K562 (cell line): Measurements from ENCODE around the gene NR3C2. TPM values are rescaled to one million over a fixed set of nuclear protein-coding genes. Genes with fewer than 3 reads are reported as not detected.

Experiments used
- ATAC-seq: fragments of 200-7000 bp; cut with Tn5 transposase; 3 replicates; pipeline ENCODE4 v1.9.1; 2020; ENCODE audit warnings: moderate library complexity
- BruUV-seq: library from RNA; stranded (reverse); fragments of 400-500 nt; replicated peaks from 2 replicates; lab custom pipeline; 2021; lab: Mats Ljungman, UMichigan
- CTCF ChIA-PET: fragments of 300-600 bp; formaldehyde crosslinking; extraction: SDS; loops from one replicate; lab custom pipeline; 2021; ENCODE audit warnings: low intra/inter-chr PET ratio; lab: Yijun Ruan, JAX
- POLR2A ChIA-PET: fragments of 300-600, 350-650 bp; sonication (Branson Sonifier 250); formaldehyde crosslinking; extraction: SDS; loops from one replicate; lab custom pipeline; 2021; ENCODE audit warnings: antibody characterized with exemption, inconsistent platforms; lab: Yijun Ruan, JAX
- DNase-seq, 4 experiments: peaks; one replicate each; pipeline versions ENCODE4 v3.0.0 to v3.0.0-alpha.2; 2011 to 2018; ENCODE audit warnings: low spot score in 3 of 4, mixed read lengths in 3 of 4; ENCODE audit errors: extremely low read depth in 1 of 4
- FAIRE-seq: peaks from 2 replicates; lab custom pipeline; 2011; peaks lifted over from hg19 to GRCh38; lab: Jason Lieb, UNC
- H2AFZ ChIP-seq: 2 replicates; pipeline ENCODE4 v1.6.0; 2011; ENCODE audit warnings: low read depth, low read length, control low read depth, inconsistent platforms
- H3K27ac ChIP-seq: fragments of 200-600 bp; 3 replicates; pipeline ENCODE4 v1.8.0; 2011; ENCODE audit warnings: low read depth, mild to moderate bottlenecking, control low read depth, inconsistent platforms, low read length, moderate library complexity, mixed read lengths; ENCODE audit errors: extremely low read depth
- H3K27me3 ChIP-seq, 2 experiments: fragments of 300-600 bp in 1 of 2; 2 replicates in 1 of 2; 3 replicates in 1 of 2; pipeline versions ENCODE4 v1.6.0 to v1.8.0; 2011; ENCODE audit warnings: inconsistent platforms in 2 of 2, low read length in 2 of 2, mild to moderate bottlenecking in 1 of 2, mixed read lengths in 1 of 2, moderate library complexity in 1 of 2; ENCODE audit not compliant: control insufficient read depth in 2 of 2, insufficient read depth in 2 of 2
- H3K36me3 ChIP-seq: fragments of 300-600 bp; 3 replicates; pipeline ENCODE4 v1.8.0; 2011; ENCODE audit warnings: mild to moderate bottlenecking, low read length, inconsistent platforms; ENCODE audit not compliant: control insufficient read depth, insufficient read depth
- H3K4me1 ChIP-seq, 2 experiments: fragments of 200-600 bp in 1 of 2; replicated peaks in 1 of 2; 2 replicates in 1 of 2; 3 replicates in 1 of 2; pipeline versions ENCODE4 v1.5.1 to v1.8.0; 2011; ENCODE audit warnings: inconsistent platforms in 2 of 2, low read length in 2 of 2, mild to moderate bottlenecking in 1 of 2, mixed read lengths in 1 of 2, moderate library complexity in 1 of 2; ENCODE audit not compliant: control insufficient read depth in 2 of 2, insufficient read depth in 2 of 2
- H3K4me2 ChIP-seq: 2 replicates; pipeline ENCODE4 v1.6.1; 2011; ENCODE audit warnings: low read length, control low read depth, inconsistent platforms, mixed read lengths; ENCODE audit not compliant: insufficient read depth
- H3K4me3 ChIP-seq: fragments of 200-600 bp; sonication (generic), shearing (Covaris generic); 2 replicates; pipeline ENCODE4 v1.5.1; 2016; ENCODE audit warnings: control low read depth, inconsistent platforms
- H3K79me2 ChIP-seq: fragments of 200-600 bp; 3 replicates; pipeline ENCODE4 v1.8.0; 2011; ENCODE audit warnings: low read length, inconsistent platforms; ENCODE audit not compliant: control insufficient read depth, insufficient read depth
- H3K9ac ChIP-seq, 2 experiments: 2 replicates each; pipeline versions ENCODE4 v1.6.0 to v1.6.1; 2011; ENCODE audit warnings: low read depth in 2 of 2, low read length in 2 of 2, control low read depth in 1 of 2, inconsistent platforms in 1 of 2, mild to moderate bottlenecking in 1 of 2, mixed read lengths in 1 of 2; ENCODE audit not compliant: insufficient read depth in 1 of 2
- H3K9me1 ChIP-seq: one replicate; pipeline ENCODE4 v1.6.0; 2011; ENCODE audit warnings: inconsistent platforms, mild to moderate bottlenecking, low read length, moderate library complexity; ENCODE audit not compliant: control insufficient read depth, insufficient read depth
- H3K9me3 ChIP-seq: replicated peaks from 2 replicates; pipeline ENCODE4 v1.5.1; 2011; ENCODE audit warnings: low read depth, low read length, inconsistent platforms; ENCODE audit not compliant: control insufficient read depth, insufficient read depth
- H4K20me1 ChIP-seq: replicated peaks from 2 replicates; pipeline ENCODE4 v1.6.1; 2011; ENCODE audit warnings: low read length, inconsistent platforms, mixed read lengths; ENCODE audit not compliant: control insufficient read depth, insufficient read depth
- C11orf30 ChIP-seq: fragments of 450-650 bp; IDR thresholded peaks from 2 replicates; pipeline ENCODE4 v1.6.1; 2016; ENCODE audit warnings: low read depth, mild to moderate bottlenecking
- CHCHD3 ChIP-seq: fragments of 250-450 bp; sonication (Bioruptor Pico); IDR thresholded peaks from 2 replicates; pipeline ENCODE4 v2.1.2; 2022; ENCODE audit warnings: mild to moderate bottlenecking
- MCM5 ChIP-seq: fragments of 450-650 bp; IDR thresholded peaks from 2 replicates; pipeline ENCODE4 v1.6.1; 2016; ENCODE audit warnings: low read depth
- PHB2 ChIP-seq: fragments of 450-650 bp; IDR thresholded peaks from 2 replicates; pipeline ENCODE4 v1.6.1; 2017; ENCODE audit warnings: low read depth
- SMAD4 ChIP-seq: fragments of 250-450 bp; sonication (Bioruptor Pico); conservative IDR thresholded peaks from 2 replicates; pipeline ENCODE4 v1.8.0; 2021; ENCODE audit warnings: inconsistent platforms, mild to moderate bottlenecking, moderate library complexity
- SP1 ChIP-seq: sonication (generic); formaldehyde crosslinking; IDR thresholded peaks from 2 replicates; pipeline ENCODE4 v1.8.1; 2022; ENCODE audit warnings: mild to moderate bottlenecking, missing genetic modification reagents
- SRF ChIP-seq, 2 experiments: fragments of 250-450, 450-650 bp in 1 of 2; sonication (Bioruptor Pico) in 1 of 2; sonication (generic) in 1 of 2; formaldehyde crosslinking; IDR thresholded peaks; 2 replicates each; pipeline versions ENCODE4 v1.5.0 to v1.5.1; 2020 to 2022; ENCODE audit warnings: mild to moderate bottlenecking in 1 of 2, missing genetic modification reagents in 1 of 2
- ZNF232 ChIP-seq: sonication (generic); formaldehyde crosslinking; IDR thresholded peaks from 2 replicates; pipeline ENCODE4 v1.8.0; 2022; ENCODE audit warnings: mild to moderate bottlenecking, missing genetic modification reagents
- WGBS: fragments of 100-300 bp; shearing (Covaris generic); methylation state at CpG from one replicate; pipeline ENCODE4 v1.1.6; 2016; ENCODE audit warnings: low coverage, mixed read lengths; ENCODE audit not compliant: insufficient coverage; ENCODE audit errors: missing lambda C conversion rate; 5-methylcytosine and 5-hydroxymethylcytosine counted together
- in situ Hi-C: fragments of 300-500 bp; cut with MboI; formaldehyde crosslinking; loops from 4 replicates; pipeline ENCODE4 v1.15.0; 2018; ENCODE audit warnings: inconsistent platforms, mixed read lengths
- intact Hi-C: fragments of 100-400 bp; cut with micrococcal nuclease; formaldehyde crosslinking; loops from 2 replicates; pipeline ENCODE4 v1.14.2; 2022
- polyA plus RNA-seq, 8 experiments: library from polyadenylated mRNA; depleted of rRNA in 4 of 8; stranded (reverse) in 5 of 8; unstranded in 3 of 8; fragments of >200 nt; fragmentation: Nextera tagmentation in 2 of 8; fragmentation: Illumina TruSeq in 1 of 8; extraction: Ambion mirVana in 2 of 8; extraction: Trizol in 1 of 8; gene quantifications; 2 replicates each; pipeline versions ENCODE4 v1.2.1 to v1.2.3, GENCODE V29; 2011 to 2014; ENCODE audit warnings: inconsistent platforms in 1 of 8, missing spikeins in 1 of 8
- total RNA-seq, 7 experiments: library from RNA; depleted of rRNA in 6 of 7; stranded (reverse); fragments of >200 nt in 6 of 7; fragmentation: Illumina TruSeq in 2 of 7; extraction: Trizol in 2 of 7; gene quantifications; 2 replicates each; pipeline versions ENCODE4 v1.2.1 to v1.2.3, GENCODE V29; 2011 to 2021; ENCODE audit warnings: low replicate concordance in 1 of 7
- TF ChIP-seq, protein P1 (sequence below): fragments of 250-450 bp; sonication (Bioruptor Pico); IDR thresholded peaks from 2 replicates; pipeline ENCODE4 v1.4.0; 2020; ENCODE audit warnings: mild to moderate bottlenecking, moderate library complexity
- TF ChIP-seq, protein P2 (sequence below): sonication (generic); formaldehyde crosslinking; IDR thresholded peaks from 2 replicates; pipeline ENCODE4 v1.4.0; 2020; ENCODE audit warnings: mild to moderate bottlenecking, missing genetic modification reagents

Gene NR3C2
- total and polyA plus RNA-seq, 9 of the 15 experiments (the other 6 are each of a cell fraction or from before 2014, with no cell fraction given): 0.01 to 0.28 (median 0.16) TPM; not detected in 2

DNA sequence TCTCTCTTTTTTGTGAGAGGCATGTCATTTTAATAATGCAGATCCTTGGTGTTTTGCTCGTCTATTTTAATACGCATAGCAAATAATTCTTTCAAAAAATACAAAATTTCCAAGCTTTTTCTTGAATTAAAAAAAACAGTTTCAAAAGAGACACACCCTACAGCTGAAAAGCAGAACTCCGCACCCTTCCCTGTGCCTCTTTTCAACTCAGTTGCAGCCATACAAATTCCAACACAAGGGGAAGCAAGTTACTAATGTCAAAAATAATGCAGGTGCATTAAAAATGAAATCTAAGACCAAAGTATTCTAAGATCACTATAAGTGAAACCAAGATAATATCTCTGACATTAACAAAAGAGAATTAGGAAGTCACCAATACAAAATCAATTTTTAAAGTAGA lies 66.6 kb downstream of the NR3C2 start (continued):
- TF ChIP-seq, protein P1, sequence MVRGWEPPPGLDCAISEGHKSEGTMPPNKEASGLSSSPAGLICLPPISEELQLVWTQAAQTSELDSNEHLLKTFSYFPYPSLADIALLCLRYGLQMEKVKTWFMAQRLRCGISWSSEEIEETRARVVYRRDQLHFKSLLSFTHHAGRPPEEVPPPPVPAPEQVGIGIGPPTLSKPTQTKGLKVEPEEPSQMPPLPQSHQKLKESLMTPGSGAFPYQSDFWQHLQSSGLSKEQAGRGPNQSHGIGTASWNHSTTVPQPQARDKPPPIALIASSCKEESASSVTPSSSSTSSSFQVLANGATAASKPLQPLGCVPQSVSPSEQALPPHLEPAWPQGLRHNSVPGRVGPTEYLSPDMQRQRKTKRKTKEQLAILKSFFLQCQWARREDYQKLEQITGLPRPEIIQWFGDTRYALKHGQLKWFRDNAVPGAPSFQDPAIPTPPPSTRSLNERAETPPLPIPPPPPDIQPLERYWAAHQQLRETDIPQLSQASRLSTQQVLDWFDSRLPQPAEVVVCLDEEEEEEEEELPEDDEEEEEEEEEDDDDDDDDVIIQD (CRISPR knock-in tag): no peak
- TF ChIP-seq SRF (CRISPR knock-in tag; IDR thresholded peaks at IDR 0.05) (no peak), SP1 (no peak), MCM5 (no peak), C11orf30 (no peak), ZNF232 (CRISPR knock-in tag) (no peak)
- TF ChIP-seq, protein P2, sequence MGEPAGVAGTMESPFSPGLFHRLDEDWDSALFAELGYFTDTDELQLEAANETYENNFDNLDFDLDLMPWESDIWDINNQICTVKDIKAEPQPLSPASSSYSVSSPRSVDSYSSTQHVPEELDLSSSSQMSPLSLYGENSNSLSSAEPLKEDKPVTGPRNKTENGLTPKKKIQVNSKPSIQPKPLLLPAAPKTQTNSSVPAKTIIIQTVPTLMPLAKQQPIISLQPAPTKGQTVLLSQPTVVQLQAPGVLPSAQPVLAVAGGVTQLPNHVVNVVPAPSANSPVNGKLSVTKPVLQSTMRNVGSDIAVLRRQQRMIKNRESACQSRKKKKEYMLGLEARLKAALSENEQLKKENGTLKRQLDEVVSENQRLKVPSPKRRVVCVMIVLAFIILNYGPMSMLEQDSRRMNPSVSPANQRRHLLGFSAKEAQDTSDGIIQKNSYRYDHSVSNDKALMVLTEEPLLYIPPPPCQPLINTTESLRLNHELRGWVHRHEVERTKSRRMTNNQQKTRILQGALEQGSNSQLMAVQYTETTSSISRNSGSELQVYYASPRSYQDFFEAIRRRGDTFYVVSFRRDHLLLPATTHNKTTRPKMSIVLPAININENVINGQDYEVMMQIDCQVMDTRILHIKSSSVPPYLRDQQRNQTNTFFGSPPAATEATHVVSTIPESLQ: no peak

GRCh38 chr4:148373093-148373492 lies 69.1 kb downstream of the NR3C2 start:
- Histone ChIP-seq H3K27me3 (no peaks in the 10 kb centered on the region), H3K9ac (no peak overlapping the region), H2AFZ (no peak overlapping the region), H4K20me1 (no peaks in the 10 kb centered on the region), H3K4me1 (no peaks in the 10 kb centered on the region), H3K4me2 (no peak overlapping the region), H3K79me2 (no peaks in the 10 kb centered on the region), H3K27ac (no peak overlapping the region), H3K36me3 (no peaks in the 10 kb centered on the region), H3K4me3 (no peak overlapping the region), H3K9me1 (no peaks in the 10 kb centered on the region)
- in situ Hi-C loops (no loop called here), intact Hi-C loops (no loop called here)
- FAIRE-seq: no peak
- WGBS: 0% methylated on average over 1 of the region's 1 CpG
- CTCF ChIA-PET: no interaction called here
- BruUV-seq: no TSS peak
- POLR2A ChIA-PET: no interaction called here
- ATAC-seq: no peak
- no peak for DNase-seq
- TF ChIP-seq CHCHD3 (CRISPR knock-in tag) (no peak), SMAD4 (CRISPR knock-in tag) (no peak), PHB2 (no peak)
- TF ChIP-seq, all 486 proteins: peak for 0
- no peaks in the 10 kb centered on the region for H3K9me3 ChIP-seq
